Loucy (cell line): ENCODE data around the gene XAB2.

Experiments used
- H2AFZ ChIP-seq: fragments of 200-600 bp; sonication (generic); 2 replicates; pipeline ENCODE4 v1.6.0; 2016; ENCODE audit warnings: antibody characterized with exemption, mild to moderate bottlenecking, low read length, moderate library complexity
- H3F3A ChIP-seq: fragments of 200-600 bp; 2 replicates; pipeline ENCODE4 v1.6.0; 2016; ENCODE audit warnings: antibody characterized with exemption, low read depth, mild to moderate bottlenecking
- H3K27me3 ChIP-seq: fragments of 200-600 bp; sonication (generic); 2 replicates; pipeline ENCODE4 v1.6.1; 2014; ENCODE audit warnings: low read length, mild to moderate bottlenecking; ENCODE audit not compliant: insufficient read depth, poor library complexity, severe bottlenecking
- H3K36me3 ChIP-seq: fragments of 200-600 bp; sonication (generic); 2 replicates; pipeline ENCODE4 v1.6.1; 2016; ENCODE audit warnings: low read length; ENCODE audit not compliant: insufficient read depth
- H3K4me1 ChIP-seq: fragments of 200-600 bp; sonication (generic); 2 replicates; pipeline ENCODE4 v1.5.1; 2014; ENCODE audit warnings: low read length, mild to moderate bottlenecking; ENCODE audit not compliant: insufficient read depth, poor library complexity, severe bottlenecking
- H3K4me2 ChIP-seq: fragments of 200-600 bp; sonication (generic); 2 replicates; pipeline ENCODE4 v1.6.0; 2014; ENCODE audit warnings: antibody characterized with exemption, low read length, low read depth, mild to moderate bottlenecking; ENCODE audit not compliant: poor library complexity, severe bottlenecking
- H3K4me3 ChIP-seq: fragments of 200-600 bp; sonication (generic); 2 replicates; pipeline ENCODE4 v1.5.1; 2014; ENCODE audit warnings: low read length, mild to moderate bottlenecking, mixed read lengths; ENCODE audit not compliant: poor library complexity, severe bottlenecking
- H3K79me2 ChIP-seq: fragments of 200-600 bp; sonication (generic); 2 replicates; pipeline ENCODE4 v1.6.1; 2014; ENCODE audit warnings: low read length; ENCODE audit not compliant: insufficient read depth
- H3K9ac ChIP-seq: fragments of 200-600 bp; sonication (generic); 2 replicates; pipeline ENCODE4 v1.6.0; 2014; ENCODE audit warnings: mild to moderate bottlenecking, low read depth, low read length, moderate library complexity; ENCODE audit not compliant: poor library complexity, severe bottlenecking
- H3K9me2 ChIP-seq: fragments of 200-600 bp; sonication (generic); replicated peaks from 2 replicates; pipeline ENCODE4 v1.6.1; 2016; ENCODE audit warnings: low read depth, low read length, mixed read lengths
- H3K9me3 ChIP-seq: fragments of 200-600 bp; sonication (generic); 2 replicates; pipeline ENCODE4 v1.6.1; 2014; ENCODE audit warnings: mild to moderate bottlenecking, antibody characterized with exemption, low read length, low read depth; ENCODE audit not compliant: insufficient read depth
- H4K20me1 ChIP-seq: fragments of 200-600 bp; sonication (generic); 2 replicates; pipeline ENCODE4 v1.6.0; 2014; ENCODE audit warnings: antibody characterized with exemption, low read length, mild to moderate bottlenecking; ENCODE audit not compliant: insufficient read depth, poor library complexity, severe bottlenecking
- EZH2phosphoT487 ChIP-seq: fragments of 200-600 bp; IDR thresholded peaks from 2 replicates; pipeline ENCODE4 v1.6.1; 2018; ENCODE audit warnings: antibody characterized with exemption, mild to moderate bottlenecking, moderate library complexity, borderline replicate concordance
- TF ChIP-seq, protein P1 (sequence below): fragments of 200-600 bp; sonication (generic); conservative IDR thresholded peaks from 2 replicates; pipeline ENCODE4 v1.5.1; 2014; ENCODE audit warnings: mild to moderate bottlenecking, antibody characterized with exemption, low read length

XAB2 gene

DNA sequence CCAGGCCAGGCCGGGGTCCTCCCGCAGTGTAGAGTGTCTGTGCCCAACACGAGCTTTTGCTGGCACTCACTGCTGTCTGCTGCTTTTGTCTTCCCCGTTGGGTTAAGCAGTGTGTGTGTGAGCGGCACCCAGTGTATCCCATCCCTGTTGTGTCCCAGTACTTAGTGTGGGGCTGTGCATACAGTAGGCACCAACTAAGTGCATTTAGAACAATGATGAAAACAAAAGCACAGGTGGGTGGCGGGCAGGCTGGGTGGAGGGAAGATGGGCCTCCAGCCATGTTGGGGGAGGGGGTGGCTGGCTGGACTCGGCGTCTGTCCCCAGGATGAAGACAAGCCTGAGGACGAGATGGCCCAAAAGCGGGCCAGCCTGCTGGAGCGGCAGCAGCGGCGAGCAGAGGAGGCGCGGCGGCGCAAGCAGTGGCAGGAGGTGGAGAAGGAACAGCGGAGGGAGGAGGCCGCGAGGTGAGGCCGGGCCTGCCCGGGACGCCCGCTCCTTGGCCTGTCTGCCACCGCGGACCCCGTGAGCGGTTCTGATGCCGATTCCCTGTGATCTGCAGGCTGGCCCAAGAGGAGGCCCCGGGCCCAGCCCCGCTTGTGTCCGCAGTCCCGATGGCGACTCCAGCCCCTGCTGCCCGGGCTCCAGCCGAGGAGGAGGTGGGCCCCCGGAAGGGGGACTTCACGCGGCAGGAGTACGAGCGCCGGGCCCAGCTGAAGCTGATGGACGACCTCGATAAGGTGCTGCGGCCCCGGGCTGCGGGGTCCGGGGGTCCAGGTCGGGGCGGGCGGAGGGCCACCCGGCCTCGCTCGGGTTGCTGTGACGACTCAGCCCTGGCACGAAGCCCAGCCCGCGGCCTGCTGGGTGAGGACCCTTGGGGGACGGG lies 14.2 kb downstream of the XAB2 start:
- Histone ChIP-seq H3K79me2 (no peaks in the 10 kb centered on the region), H3K4me1 (no peaks in the 10 kb centered on the region), H2AFZ (no peak overlapping the region), H3K4me3 (no peak overlapping the region), H3K4me2 (no peak overlapping the region), H3K36me3 (peaks cover 5% of the 10 kb centered on the region; the same call in 1 of the 2 replicates), H3F3A (no peaks in the 10 kb centered on the region), H4K20me1 (no peaks in the 10 kb centered on the region), H3K9ac (no peak overlapping the region), H3K9me2 (no peaks in the 10 kb centered on the region), H3K27me3 (no peaks in the 10 kb centered on the region), H3K9me3 (no peaks in the 10 kb centered on the region)
- TF ChIP-seq EZH2phosphoT487: no peak
- TF ChIP-seq, protein P1, sequence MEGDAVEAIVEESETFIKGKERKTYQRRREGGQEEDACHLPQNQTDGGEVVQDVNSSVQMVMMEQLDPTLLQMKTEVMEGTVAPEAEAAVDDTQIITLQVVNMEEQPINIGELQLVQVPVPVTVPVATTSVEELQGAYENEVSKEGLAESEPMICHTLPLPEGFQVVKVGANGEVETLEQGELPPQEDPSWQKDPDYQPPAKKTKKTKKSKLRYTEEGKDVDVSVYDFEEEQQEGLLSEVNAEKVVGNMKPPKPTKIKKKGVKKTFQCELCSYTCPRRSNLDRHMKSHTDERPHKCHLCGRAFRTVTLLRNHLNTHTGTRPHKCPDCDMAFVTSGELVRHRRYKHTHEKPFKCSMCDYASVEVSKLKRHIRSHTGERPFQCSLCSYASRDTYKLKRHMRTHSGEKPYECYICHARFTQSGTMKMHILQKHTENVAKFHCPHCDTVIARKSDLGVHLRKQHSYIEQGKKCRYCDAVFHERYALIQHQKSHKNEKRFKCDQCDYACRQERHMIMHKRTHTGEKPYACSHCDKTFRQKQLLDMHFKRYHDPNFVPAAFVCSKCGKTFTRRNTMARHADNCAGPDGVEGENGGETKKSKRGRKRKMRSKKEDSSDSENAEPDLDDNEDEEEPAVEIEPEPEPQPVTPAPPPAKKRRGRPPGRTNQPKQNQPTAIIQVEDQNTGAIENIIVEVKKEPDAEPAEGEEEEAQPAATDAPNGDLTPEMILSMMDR: no peak

DNA sequence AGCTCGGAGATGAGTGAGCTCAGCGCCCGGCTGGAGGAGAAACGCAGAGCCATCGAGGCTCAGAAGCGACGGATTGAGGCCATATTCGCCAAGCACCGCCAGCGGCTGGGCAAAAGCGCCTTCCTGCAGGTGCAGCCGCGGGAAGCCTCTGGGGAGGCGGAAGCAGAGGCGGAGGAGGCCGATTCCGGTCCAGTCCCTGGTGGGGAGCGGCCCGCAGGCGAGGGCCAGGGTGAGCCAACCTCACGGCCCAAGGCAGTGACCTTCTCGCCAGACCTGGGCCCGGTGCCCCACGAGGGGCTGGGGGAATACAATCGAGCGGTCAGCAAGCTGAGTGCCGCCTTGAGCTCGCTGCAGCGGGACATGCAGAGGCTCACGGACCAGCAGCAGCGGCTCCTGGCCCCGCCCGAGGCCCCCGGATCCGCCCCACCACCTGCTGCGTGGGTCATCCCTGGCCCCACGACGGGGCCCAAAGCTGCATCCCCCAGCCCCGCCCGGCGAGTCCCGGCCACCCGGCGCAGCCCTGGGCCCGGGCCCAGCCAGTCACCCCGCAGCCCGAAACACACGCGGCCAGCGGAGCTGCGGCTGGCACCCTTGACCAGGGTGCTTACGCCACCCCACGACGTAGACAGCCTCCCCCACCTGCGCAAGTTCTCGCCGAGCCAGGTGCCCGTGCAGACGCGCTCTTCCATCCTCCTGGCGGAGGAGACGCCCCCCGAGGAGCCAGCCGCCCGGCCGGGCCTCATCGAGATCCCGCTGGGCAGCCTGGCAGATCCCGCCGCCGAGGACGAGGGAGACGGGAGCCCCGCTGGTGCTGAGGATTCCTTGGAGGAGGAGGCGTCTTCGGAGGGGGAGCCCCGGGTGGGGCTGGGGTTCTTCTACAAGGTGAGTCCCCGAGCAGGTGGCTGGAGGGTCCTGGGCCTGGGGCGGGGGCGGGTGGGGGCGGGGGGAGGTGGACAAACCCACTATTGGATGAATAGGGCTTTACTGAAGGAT lies 16.8 kb downstream of the XAB2 start:
- H3K9ac ChIP-seq: no peak overlapping the region
- H3F3A ChIP-seq: no peaks in the 10 kb centered on the region
- H3K79me2 ChIP-seq: no peaks in the 10 kb centered on the region
- no peaks in the 10 kb centered on the region for H3K9me3 ChIP-seq
- no peaks in the 10 kb centered on the region for H3K4me1 ChIP-seq
- no peaks in the 10 kb centered on the region for H4K20me1 ChIP-seq
- H3K36me3 ChIP-seq: no peaks in the 10 kb centered on the region
- no peak overlapping the region for H3K4me3 ChIP-seq
- H3K4me2 ChIP-seq: no peak overlapping the region
- H3K27me3 ChIP-seq: no peaks in the 10 kb centered on the region
- no peaks in the 10 kb centered on the region for H3K9me2 ChIP-seq
- TF ChIP-seq, protein P1: no peak
- TF ChIP-seq EZH2phosphoT487: no peak
- no peak overlapping the region for H2AFZ ChIP-seq

DNA sequence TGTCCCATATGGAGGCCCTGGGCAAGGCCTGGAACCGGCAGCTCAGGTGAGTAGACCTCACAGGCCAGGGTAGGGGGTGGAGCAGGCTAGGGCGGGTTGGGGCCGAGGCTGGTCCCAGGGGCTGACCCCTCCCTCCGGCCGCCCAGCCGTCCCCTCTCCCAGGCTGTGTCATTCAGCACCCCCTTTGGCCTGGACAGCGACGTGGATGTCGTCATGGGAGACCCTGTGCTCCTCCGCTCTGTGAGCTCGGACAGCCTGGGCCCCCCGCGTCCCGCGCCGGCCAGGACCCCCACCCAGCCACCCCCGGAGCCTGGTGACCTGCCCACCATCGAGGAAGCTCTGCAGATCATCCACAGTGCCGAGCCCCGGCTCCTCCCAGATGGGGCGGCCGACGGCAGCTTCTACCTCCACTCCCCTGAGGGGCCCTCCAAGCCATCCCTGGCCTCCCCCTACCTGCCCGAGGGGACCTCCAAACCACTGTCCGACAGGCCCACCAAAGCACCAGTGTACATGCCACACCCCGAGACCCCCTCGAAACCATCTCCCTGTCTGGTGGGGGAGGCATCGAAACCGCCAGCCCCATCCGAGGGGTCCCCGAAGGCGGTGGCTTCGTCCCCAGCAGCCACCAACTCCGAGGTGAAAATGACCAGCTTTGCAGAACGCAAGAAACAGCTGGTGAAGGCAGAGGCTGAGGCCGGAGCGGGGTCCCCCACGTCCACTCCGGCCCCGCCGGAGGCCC lies 17.6 kb downstream of the XAB2 start:
- no peaks in the 10 kb centered on the region for H3K27me3 ChIP-seq
- H3K4me3 ChIP-seq: no peak overlapping the region
- TF ChIP-seq, protein P1: no peak
- no peak for TF ChIP-seq EZH2phosphoT487
- no peaks in the 10 kb centered on the region for H3K9me3 ChIP-seq
- H3K36me3 ChIP-seq: no peaks in the 10 kb centered on the region
- no peak overlapping the region for H3K4me2 ChIP-seq
- H3K4me1 ChIP-seq: no peaks in the 10 kb centered on the region
- H4K20me1 ChIP-seq: no peaks in the 10 kb centered on the region
- no peaks in the 10 kb centered on the region for H3F3A ChIP-seq
- no peaks in the 10 kb centered on the region for H3K79me2 ChIP-seq
- H2AFZ ChIP-seq: no peak overlapping the region
- H3K9ac ChIP-seq: no peak overlapping the region
- no peaks in the 10 kb centered on the region for H3K9me2 ChIP-seq
